ENCODE results near the gene PBX2. TPM values are rescaled to one million over a fixed set of nuclear protein-coding genes. Genes with fewer than 3 reads are reported as not detected.
"Not testable (repeated sequence)": the region's sequence is repeated elsewhere in the genome, so short reads cannot be mapped to it uniquely, and the experiment has no call there.

Gene PBX2
- total and polyA plus RNA-seq, 2 experiments from 2014 or later, result 3.1 to 25.4 TPM

- H3K4me2 ChIP-seq (ENCODE audit: unreplicated experiment), result no peak overlapping the region
- no peaks in the 10 kb centered on the region for H3K9me3 ChIP-seq (ENCODE audit: low read depth)
- no peak overlapping the region for H3K27ac ChIP-seq
- no peaks in the 10 kb centered on the region for H3K27me3 ChIP-seq (replicated peaks; ENCODE audit: insufficient read depth)
- H3K36me3 ChIP-seq (ENCODE audit: low read depth), result no peaks in the 10 kb centered on the region
- H3F3A ChIP-seq (ENCODE audit: insufficient read depth), result no peaks in the 10 kb centered on the region
- DNase-seq, result no peak
- H3K4me3 ChIP-seq, result no peak overlapping the region
- no peaks in the 10 kb centered on the region for H3K79me2 ChIP-seq (ENCODE audit: insufficient read depth)
- no peaks in the 10 kb centered on the region for H3K4me1 ChIP-seq (ENCODE audit: insufficient read depth)
- no peak overlapping the region for H2AFZ ChIP-seq
- TF ChIP-seq EZH2 (IDR thresholded peaks at IDR 0.05; ENCODE audit: insufficient read depth, poor library complexity, severe bottlenecking) (no peak), EZH2phosphoT487 (IDR thresholded peaks at IDR 0.05; ENCODE audit: insufficient read depth, low read depth) (no peak)
- 65 to 67% methylated on average over 6 of the region's 6 CpGs for WGBS, 2 experiments (ENCODE audit: low coverage in 1 of 2, low lambda C conversion rate in 2 of 2, missing lambda C conversion rate in 2 of 2)
- in situ Hi-C loops (cut with MboI), result no loop called here
- no peaks in the 10 kb centered on the region for H4K20me1 ChIP-seq (ENCODE audit: insufficient read depth)
- H3K9ac ChIP-seq, result no peak overlapping the region
- no peaks in the 10 kb centered on the region for H3K9me2 ChIP-seq (ENCODE audit: insufficient read depth)
Observed at GRCh38 chr6:32213649-32214048, 23.6 kb upstream of the PBX2 start.

DNA sequence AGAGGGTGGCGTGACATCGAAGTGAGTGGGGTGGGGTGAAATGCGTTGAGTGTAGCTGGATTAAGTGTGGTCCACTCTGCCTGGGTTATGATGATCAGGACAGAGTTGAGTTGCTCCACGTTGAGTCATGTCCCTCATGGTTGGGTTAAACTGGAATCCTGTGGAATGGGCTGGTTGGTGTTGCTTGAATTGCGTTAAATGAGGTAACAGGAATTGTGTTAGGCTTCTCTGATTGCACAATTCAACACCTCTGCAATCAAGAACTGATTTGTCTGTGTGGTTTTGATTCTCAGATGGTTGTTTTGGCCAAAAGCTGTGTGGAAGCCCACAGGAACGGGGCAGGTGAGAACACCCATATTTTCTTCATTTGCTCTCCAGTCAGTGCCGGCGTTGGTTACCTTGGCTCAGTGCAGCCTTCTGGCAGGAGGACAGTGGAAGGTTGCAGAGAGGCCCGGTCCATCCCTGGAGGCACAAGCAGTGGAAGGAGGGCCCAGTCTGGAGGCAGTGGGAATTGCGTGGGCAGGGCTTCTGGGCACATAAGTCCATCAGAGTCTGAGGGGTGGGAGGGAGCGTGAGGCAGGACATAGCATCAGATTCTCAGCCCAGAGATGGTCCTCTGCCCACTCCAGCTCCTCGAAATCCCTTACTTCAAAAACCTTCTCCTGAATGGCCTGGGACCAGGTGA, 22.2 kb upstream of the PBX2 start:
- Histone ChIP-seq H3K36me3 (ENCODE audit: low read depth) (no peaks in the 10 kb centered on the region), H3K27ac (no peak overlapping the region), H3K79me2 (ENCODE audit: insufficient read depth) (no peaks in the 10 kb centered on the region), H4K20me1 (ENCODE audit: insufficient read depth) (no peaks in the 10 kb centered on the region), H3K4me1 (ENCODE audit: insufficient read depth) (no peaks in the 10 kb centered on the region), H3K9me2 (ENCODE audit: insufficient read depth) (no peaks in the 10 kb centered on the region), H3K4me3 (no peak overlapping the region), H3K9me3 (ENCODE audit: low read depth) (no peaks in the 10 kb centered on the region), H3F3A (ENCODE audit: insufficient read depth) (no peaks in the 10 kb centered on the region), H3K27me3 (replicated peaks; ENCODE audit: insufficient read depth) (no peaks in the 10 kb centered on the region), H3K9ac (no peak overlapping the region), H3K4me2 (ENCODE audit: unreplicated experiment) (no peak overlapping the region), H2AFZ (no peak overlapping the region)
- in situ Hi-C loops (cut with MboI), result no loop called here
- no peak for DNase-seq
- no peak for TF ChIP-seq EZH2 (IDR thresholded peaks at IDR 0.05; ENCODE audit: insufficient read depth, poor library complexity, severe bottlenecking)
- no peak for TF ChIP-seq EZH2phosphoT487 (IDR thresholded peaks at IDR 0.05; ENCODE audit: insufficient read depth, low read depth)
- 68 to 69% methylated on average over 12 of the region's 12 CpGs for WGBS, 2 experiments (ENCODE audit: low coverage in 1 of 2, low lambda C conversion rate in 2 of 2, missing lambda C conversion rate in 2 of 2)

DNA sequence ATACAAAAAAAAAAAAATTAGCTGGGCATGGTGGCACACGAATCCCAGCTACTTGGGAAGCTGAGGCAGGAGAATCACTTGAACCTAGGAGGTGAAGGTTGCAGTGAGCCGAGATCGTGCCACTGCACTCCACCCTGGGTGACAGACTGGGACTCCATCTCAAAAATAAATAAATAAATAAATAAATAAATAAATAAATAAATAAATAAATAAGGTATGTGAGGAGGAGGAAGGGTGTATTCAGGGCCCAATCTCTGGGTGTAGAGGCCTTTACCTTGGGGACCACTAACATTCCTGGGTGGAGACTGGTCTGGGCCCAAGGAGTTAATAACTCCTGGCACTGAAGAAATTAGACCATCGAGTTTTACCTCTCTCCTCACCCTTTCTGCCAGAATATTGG, 21.4 kb upstream of the PBX2 start:
- H3K27ac ChIP-seq; H3K27me3 ChIP-seq (replicated peaks; ENCODE audit: insufficient read depth); H3K9me2 ChIP-seq (ENCODE audit: insufficient read depth); in situ Hi-C loops (cut with MboI); DNase-seq; H3K4me3 ChIP-seq; H3K36me3 ChIP-seq (ENCODE audit: low read depth); H3K4me2 ChIP-seq (ENCODE audit: unreplicated experiment); H2AFZ ChIP-seq; H3K79me2 ChIP-seq (ENCODE audit: insufficient read depth); H3K9me3 ChIP-seq (ENCODE audit: low read depth); H3K9ac ChIP-seq; H4K20me1 ChIP-seq (ENCODE audit: insufficient read depth); H3F3A ChIP-seq (ENCODE audit: insufficient read depth); H3K4me1 ChIP-seq (ENCODE audit: insufficient read depth): not testable (repeated sequence)
- 67 to 69% methylated on average over 4 of the region's 4 CpGs for WGBS, 2 experiments (ENCODE audit: low coverage in 1 of 2, low lambda C conversion rate in 2 of 2, missing lambda C conversion rate in 2 of 2)

DNA sequence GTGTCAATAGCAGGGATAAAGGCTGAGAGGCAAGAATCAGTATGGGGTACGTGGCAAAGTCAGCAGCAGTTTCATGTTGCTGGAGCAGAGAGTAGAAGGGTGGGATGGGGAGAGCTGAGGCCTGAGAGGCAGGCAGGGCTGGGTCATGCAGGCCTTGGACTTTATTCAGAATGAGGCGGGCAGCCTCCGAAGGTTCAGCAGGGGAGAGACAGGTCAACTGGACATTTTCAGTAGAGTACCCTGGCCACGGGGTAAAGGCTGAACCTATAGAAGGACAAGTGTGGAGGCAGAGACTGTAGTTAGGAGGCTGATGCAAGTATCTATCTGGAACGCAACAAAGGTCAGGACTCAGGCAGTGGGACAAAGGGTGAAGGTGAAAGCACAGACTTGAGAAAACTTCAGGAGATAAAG, 20.2 kb upstream of the PBX2 start:
- Histone ChIP-seq H3K27ac (no peak overlapping the region), H2AFZ (no peak overlapping the region), H4K20me1 (ENCODE audit: insufficient read depth) (no peaks in the 10 kb centered on the region), H3K9ac (no peak overlapping the region), H3K79me2 (ENCODE audit: insufficient read depth) (no peaks in the 10 kb centered on the region), H3K4me1 (ENCODE audit: insufficient read depth) (no peaks in the 10 kb centered on the region), H3K36me3 (ENCODE audit: low read depth) (no peaks in the 10 kb centered on the region), H3K9me2 (ENCODE audit: insufficient read depth) (no peaks in the 10 kb centered on the region), H3K27me3 (replicated peaks; ENCODE audit: insufficient read depth) (0 out of 2 replicates have a peak, but pooled peaks cover 3% of the 10 kb centered on the region), H3K4me3 (no peak overlapping the region), H3K4me2 (ENCODE audit: unreplicated experiment) (no peak overlapping the region), H3K9me3 (ENCODE audit: low read depth) (no peaks in the 10 kb centered on the region), H3F3A (ENCODE audit: insufficient read depth) (no peaks in the 10 kb centered on the region)
- DNase-seq, result no peak
- in situ Hi-C loops (cut with MboI), result no loop called here
- TF ChIP-seq EZH2phosphoT487 (IDR thresholded peaks at IDR 0.05; ENCODE audit: insufficient read depth, low read depth) (no peak), EZH2 (IDR thresholded peaks at IDR 0.05; ENCODE audit: insufficient read depth, poor library complexity, severe bottlenecking) (no peak)
- 42 to 48% methylated on average over 5 of the region's 5 CpGs for WGBS, 2 experiments (ENCODE audit: low coverage in 1 of 2, low lambda C conversion rate in 2 of 2, missing lambda C conversion rate in 2 of 2)

- Histone ChIP-seq H3K4me1 (ENCODE audit: insufficient read depth) (no peaks in the 10 kb centered on the region), H4K20me1 (ENCODE audit: insufficient read depth) (no peaks in the 10 kb centered on the region), H3K9me3 (ENCODE audit: low read depth) (no peaks in the 10 kb centered on the region), H3K4me2 (ENCODE audit: unreplicated experiment) (no peak overlapping the region), H3K27ac (no peak overlapping the region), H2AFZ (no peak overlapping the region), H3F3A (ENCODE audit: insufficient read depth) (no peaks in the 10 kb centered on the region), H3K36me3 (ENCODE audit: low read depth) (no peaks in the 10 kb centered on the region), H3K9me2 (ENCODE audit: insufficient read depth) (no peaks in the 10 kb centered on the region), H3K79me2 (ENCODE audit: insufficient read depth) (no peaks in the 10 kb centered on the region), H3K27me3 (replicated peaks; ENCODE audit: insufficient read depth) (0 out of 2 replicates have a peak, but pooled peaks cover 3% of the 10 kb centered on the region), H3K9ac (no peak overlapping the region), H3K4me3 (no peak overlapping the region)
- DNase-seq, result no peak
- in situ Hi-C loops (cut with MboI), result no loop called here
- TF ChIP-seq EZH2 (IDR thresholded peaks at IDR 0.05; ENCODE audit: insufficient read depth, poor library complexity, severe bottlenecking) (no peak), EZH2phosphoT487 (IDR thresholded peaks at IDR 0.05; ENCODE audit: insufficient read depth, low read depth) (no peak)
- 15 to 29% methylated on average over 1 of the region's 1 CpG for WGBS, 2 experiments (ENCODE audit: low coverage in 1 of 2, low lambda C conversion rate in 2 of 2, missing lambda C conversion rate in 2 of 2)
Observed at GRCh38 chr6:32208996-32209395, 19.0 kb upstream of the PBX2 start.
